NCI-H526 (cell line): ENCODE measurements around the gene ECE1.
"Not testable (repeated sequence)": the region's sequence is repeated elsewhere in the genome, so short reads cannot be mapped to it uniquely, and the experiment has no call there.

Experiments
- DNase-seq, 2 experiments: peaks; one replicate each; lab custom pipeline; 2025; lab: John Stamatoyannopoulos, UW

ECE1 gene

GRCh38 chr1:21229246-21230000, 60.8 kb downstream of the ECE1 start:
- no peak for DNase-seq

- DNase-seq: not testable (repeated sequence)
These were observed 62.0 kb downstream of the ECE1 start for GRCh38 chr1:21228224-21228623.

GRCh38 chr1:21225065-21225464, 65.2 kb downstream of the ECE1 start:
- no peak for DNase-seq

- no peak for DNase-seq
These were observed 69.4 kb downstream of the ECE1 start for GRCh38 chr1:21220815-21221214.

GRCh38 chr1:21219674-21220073, 70.6 kb downstream of the ECE1 start:
- no peak for DNase-seq

- peak in 1 of 2 experiments; percentile 19 for DNase-seq
These were observed 72.3 kb downstream of the ECE1 start for GRCh38 chr1:21217812-21218596.

- peak; percentile 15 to 50 for DNase-seq
These were observed 73.1 kb downstream of the ECE1 start for GRCh38 chr1:21216835-21217811.

- DNase-seq: no peak
These were observed 78.1 kb downstream of the ECE1 start for GRCh38 chr1:21212126-21212525.

- not testable (repeated sequence) for DNase-seq
These were observed 82.0 kb downstream of the ECE1 start for GRCh38 chr1:21208137-21208700.

- DNase-seq: no peak
These were observed 84.1 kb downstream of the ECE1 start for GRCh38 chr1:21206117-21206516.

GRCh38 chr1:21205416-21205815, 84.8 kb downstream of the ECE1 start:
- no peak for DNase-seq

- no peak for DNase-seq
These were observed 88.6 kb downstream of the ECE1 start for GRCh38 chr1:21201650-21202049.

GRCh38 chr1:21201238-21201637, 89.0 kb downstream of the ECE1 start:
- DNase-seq: not testable (repeated sequence)

GRCh38 chr1:21200767-21201166, 89.5 kb downstream of the ECE1 start:
- no peak for DNase-seq

- no peak for DNase-seq
These were observed 91.3 kb downstream of the ECE1 start for GRCh38 chr1:21198929-21199328.

- DNase-seq: no peak
These were observed 97.4 kb downstream of the ECE1 start for GRCh38 chr1:21192871-21193270.

GRCh38 chr1:21192284-21192683, 98.0 kb downstream of the ECE1 start:
- no peak for DNase-seq

- not testable (repeated sequence) for DNase-seq
These were observed 99.5 kb downstream of the ECE1 start for GRCh38 chr1:21190771-21191170.

GRCh38 chr1:21189906-21190500, 100.3 kb downstream of the ECE1 start:
- no peak for DNase-seq

- no peak for DNase-seq
These were observed 100.8 kb downstream of the ECE1 start for GRCh38 chr1:21189421-21189820.

- DNase-seq: no peak
These were observed 102.0 kb downstream of the ECE1 start for GRCh38 chr1:21188235-21188634.
